COLO829 (cell line): ENCODE measurements around the gene IGF1R.
A peak's percentile ranks its signal among the peaks of the same experiment; 100 is the strongest.

ENCODE experiments used
- DNase-seq: peaks from one replicate; pipeline ENCODE4 v3.0.0; 2012; ENCODE audit warnings: low spot score

Gene IGF1R

DNA sequence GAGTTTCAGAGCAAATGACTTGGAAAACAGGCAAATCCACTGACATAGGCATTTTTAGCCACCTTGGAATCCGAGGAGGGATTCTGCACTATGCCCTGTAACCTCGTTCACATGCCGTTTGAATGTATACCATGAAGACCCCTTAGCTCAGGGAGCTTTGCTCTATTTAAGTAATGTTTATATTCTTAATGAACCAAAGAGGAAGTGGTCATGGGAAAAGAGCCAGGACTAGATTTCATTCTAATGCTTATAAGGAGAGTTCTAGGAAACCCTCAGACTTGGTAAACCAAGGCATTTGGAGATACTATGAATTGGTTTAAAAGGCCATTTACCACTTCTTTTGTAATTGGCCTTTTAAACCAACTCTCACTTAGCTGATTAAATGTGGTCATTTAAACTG is 178.9 kb downstream of the IGF1R start:
- no peak for DNase-seq

DNA sequence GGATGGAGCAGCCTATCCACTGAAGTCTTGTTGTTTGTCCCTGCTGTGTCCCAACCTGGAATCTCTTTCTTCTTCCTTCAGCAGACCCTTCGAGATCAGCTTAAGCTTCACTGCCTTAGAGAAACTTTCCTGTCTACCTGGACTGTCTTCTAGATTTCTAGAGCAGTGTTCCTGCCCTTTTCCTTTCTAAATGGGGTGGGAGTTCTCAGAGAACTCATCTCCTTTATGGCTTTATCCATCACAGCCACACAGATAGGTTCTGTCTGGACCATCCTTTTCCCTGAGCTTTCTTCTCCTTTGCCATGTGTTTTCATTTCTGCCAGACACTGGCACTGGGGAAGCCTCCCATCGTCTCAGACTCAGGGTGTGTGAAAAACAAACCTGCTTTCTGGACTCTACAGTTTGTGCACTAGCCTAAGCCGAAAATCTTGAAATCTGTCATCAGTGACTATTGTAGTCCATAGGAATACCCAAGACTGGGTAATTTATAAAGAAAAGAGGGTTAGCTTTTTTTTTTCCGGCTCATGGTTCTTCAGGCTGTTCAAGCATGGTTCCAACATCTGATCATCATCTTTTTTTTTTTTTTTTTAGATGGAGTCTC is 181.8 kb downstream of the IGF1R start:
- no peak for DNase-seq

DNA sequence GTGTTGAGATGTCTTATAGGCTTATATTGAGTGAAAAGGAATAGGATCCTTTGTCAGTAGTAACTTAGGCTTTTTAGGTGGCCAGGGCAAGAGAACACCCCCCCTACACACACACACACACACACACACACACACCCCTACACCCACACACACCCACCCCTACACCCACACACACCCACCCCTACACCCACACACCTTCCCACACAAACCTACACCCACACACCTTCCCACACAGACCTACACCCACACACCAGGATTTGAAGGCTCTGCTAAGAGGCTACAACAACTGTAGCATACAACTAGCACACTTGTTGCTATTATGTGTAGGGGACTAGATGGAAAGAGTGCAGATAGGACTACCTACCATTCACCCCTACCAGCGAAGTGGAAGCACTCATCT is 186.6 kb downstream of the IGF1R start:
- no peak for DNase-seq

DNA sequence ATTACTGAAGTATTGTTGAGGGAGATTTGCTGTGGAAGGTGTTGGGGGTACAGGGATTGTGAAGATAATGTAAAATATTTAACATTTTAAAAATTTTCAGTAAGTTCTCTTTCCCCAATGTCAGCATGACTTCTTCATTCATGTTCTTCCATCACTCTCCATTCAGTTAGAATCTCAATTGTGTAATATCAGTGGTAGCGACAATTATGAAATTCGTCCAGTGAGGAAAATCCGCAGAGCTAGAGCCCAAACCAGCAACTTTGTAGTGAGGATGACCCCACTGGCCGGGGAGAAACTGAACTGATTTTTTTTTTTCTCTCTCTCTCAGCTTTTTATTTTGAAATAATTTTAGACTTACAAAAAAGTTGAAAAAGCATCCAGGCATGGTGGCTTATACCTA is 187.5 kb downstream of the IGF1R start:
- DNase-seq, result no peak

DNA sequence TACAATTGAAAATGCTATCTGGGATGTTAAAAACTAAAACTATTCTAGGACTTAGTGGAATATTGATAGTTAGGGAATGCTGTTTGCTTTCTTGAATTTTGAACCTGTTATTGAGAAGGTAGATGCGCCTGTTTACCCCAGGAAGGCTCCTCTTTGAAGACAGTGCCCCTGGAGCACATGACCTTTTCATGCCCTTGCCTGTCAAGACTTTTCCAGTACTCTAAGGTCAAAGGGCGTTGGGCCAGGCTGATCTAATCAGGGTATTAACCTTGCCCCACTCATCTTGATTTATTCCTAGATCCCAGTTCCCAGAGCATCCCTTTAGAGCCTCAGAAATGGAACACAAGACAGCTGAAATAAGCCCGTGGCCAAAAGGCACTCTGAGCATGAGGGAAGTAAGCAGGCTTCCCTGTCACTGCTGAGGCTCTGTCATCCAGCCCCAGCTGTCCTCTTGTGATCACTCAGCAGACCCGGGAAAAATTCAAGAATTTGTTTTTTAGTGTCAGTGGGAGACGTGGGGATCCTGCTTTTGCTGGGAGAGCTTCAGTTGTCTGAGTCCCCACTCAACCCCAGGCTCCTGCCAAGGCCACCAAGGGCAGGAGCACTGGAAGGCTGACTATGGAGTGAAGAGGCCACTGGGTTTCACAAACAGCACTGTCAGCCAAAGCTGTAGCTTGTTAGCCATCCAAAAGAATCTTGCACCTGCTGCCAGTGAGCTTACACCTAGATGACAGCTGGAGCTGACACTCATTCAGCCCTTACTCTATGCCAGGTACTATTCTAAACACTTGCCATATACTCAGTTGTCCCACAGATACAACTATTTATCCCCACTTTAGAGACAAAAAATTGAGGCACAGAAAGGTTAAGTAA is 190.3 kb downstream of the IGF1R start:
- DNase-seq, result no peak

DNA sequence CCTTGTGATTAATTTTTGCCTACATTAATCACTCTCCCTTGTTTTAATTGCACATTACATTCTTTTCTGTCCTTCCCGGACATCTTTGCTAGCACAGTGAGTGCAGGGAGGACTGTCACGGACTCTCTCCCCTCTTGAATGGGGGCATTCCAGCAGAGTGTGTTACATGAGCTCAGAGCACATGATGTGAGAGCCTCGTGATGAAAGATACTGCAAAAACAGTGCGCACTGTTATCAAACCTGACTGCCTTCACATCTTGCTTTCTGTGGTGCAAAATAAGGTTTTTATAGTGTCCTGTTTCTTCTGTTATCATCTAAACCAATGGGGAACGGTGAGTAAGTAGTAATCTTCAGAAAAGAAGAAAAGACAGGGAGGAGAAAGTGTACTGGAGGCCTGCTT is 191.7 kb downstream of the IGF1R start:
- no peak for DNase-seq

DNA sequence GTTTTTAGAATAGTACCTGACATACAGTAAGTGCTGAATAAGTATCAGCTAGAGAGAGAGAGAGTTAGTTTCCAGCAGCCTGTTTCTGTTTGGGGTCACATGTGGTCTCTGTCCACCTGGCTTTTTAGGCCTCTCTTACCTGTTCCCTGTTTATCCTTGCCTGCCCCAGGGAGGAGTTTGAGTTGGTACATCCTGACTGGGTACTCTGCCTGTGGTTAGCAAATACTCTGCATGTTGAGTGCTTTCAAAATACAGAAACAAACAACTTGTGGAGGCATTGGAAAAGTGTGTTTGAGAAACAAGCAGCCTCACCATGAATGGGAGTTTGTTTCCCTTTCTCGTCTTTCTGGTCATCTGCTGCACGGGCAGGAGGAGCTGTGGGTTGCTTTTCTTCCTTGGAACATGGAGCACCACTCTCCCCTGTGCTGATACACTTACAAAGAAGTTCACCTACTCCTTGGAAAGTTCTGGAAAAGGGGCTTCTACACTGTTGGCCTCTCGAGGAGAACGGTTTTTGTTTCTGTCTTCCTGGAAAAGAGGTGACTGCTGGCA is 193.2 kb downstream of the IGF1R start:
- DNase-seq, result peak; percentile 58

DNA sequence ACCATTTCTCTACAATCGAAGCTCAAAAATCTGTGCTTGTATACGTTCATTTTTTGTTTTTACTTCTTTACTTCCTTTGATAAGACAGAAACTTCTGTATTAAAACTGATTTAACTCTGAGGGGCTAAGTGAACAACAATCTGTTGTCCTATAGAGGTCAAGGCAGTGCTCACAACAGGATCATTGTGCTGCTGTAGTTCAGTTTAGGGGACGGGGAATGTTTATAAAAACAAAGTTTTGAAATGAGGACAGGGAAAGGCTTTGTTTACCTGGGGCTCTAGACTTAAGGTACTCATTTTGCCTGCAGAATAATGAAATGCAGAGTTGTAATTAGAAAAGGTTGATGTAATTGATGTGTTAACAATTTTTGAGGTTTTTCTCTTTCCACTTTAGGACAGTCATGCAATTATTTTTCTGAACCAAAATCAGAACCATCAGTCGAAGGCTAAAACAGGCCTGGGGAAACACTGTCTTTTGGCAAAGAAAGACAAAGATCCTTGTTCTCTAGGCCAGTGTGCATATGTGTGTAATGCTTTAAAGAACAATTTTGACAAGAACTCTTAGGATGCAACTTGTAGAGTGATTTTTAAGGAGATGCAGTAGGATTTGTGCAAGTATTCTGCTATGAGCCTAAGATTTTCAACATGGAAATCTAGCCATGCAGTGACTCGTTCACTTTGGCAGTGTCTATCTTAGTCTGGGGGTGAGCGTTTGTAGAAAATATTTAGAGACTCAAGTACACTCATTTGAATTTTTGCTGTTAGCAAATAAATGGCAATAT is 194.0 kb downstream of the IGF1R start:
- peak; percentile 79 for DNase-seq

DNA sequence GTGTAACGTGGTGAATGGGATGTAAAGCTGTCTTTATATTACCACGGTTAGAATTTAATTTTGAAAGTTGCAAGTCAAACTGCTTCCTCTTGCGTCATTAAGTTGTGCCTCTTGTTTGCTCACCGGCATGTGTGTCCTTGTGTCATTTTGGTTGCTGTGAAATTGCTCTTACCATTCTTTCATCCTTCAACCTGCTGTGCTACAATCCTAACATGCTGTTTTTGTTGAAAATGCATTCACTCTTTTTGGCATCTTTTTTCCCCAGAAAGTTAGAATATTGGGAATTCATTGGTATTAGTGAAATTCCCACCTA is 194.6 kb downstream of the IGF1R start:
- no peak for DNase-seq

DNA sequence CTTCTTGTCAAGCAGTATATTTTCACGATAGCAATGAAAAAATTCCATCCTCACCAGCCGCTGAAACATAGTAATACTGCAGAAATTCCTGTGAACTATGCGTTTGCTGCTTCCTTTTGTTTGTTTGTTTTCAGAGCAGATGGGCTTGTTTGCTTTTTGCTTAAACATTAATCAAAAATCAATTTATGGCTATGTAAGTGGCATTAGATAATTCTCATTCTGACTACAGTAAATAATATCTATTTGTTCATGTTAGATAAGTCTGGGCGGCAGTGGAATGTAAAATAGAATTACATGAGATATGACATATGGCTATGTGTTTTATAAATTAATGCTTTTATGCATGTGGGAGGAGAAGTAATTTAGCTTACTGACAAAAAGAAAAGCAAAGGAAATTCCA is 195.5 kb downstream of the IGF1R start:
- no peak for DNase-seq

DNA sequence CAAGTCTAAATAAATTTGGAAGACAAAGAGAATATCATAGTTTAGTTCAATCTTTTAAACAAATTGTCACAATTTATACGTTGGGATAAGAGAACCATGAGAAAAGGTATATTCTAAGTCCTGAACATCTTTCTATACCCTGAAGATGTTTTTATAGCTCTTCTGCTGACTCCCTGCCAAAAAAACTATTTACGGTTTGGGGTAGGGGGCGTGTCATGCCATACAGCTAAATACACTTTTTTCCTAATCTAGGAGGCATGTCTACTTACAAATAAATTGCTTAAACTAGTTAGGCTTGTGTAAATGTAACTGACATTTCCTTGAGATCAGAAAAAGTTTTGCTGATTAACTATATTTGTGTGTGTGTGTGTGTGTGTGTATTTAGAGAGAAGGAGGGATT is 195.9 kb downstream of the IGF1R start:
- DNase-seq, result no peak

DNA sequence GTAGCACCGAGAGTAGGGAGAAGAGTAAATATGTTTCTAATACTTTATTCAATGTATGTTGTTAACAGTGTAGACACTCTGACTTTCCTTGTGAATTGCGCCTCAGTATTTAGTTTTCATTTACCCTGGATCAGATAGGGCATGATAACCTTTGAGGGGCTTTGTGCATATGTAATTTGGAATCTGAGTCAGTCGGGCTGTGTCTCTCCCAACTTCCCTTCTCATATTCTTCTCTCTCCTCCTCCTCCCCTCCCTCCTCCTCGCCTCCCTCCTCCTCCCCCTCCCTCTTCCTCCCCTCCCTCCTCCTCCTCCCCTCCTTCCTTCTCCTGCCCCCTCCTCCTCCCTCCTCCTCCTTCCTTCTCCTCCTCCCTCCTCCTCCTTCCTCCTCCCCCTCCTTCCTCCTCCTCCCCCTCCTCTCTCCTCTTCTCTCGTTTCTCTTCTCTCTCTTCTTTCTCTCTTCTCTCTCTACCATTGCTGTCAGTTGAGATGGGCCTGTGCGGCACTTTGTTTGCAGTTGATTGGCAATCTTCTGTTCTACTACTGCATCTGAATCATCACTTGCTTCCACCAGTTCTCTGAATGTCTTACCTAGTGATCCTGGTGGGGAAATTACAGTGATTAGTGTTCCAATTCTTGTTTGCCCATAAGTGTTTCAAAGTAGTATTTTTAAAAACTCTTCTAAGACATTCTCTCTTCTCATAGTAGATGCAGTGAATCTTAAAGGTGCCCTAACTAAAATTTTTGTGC is 197.0 kb downstream of the IGF1R start:
- no peak for DNase-seq

DNA sequence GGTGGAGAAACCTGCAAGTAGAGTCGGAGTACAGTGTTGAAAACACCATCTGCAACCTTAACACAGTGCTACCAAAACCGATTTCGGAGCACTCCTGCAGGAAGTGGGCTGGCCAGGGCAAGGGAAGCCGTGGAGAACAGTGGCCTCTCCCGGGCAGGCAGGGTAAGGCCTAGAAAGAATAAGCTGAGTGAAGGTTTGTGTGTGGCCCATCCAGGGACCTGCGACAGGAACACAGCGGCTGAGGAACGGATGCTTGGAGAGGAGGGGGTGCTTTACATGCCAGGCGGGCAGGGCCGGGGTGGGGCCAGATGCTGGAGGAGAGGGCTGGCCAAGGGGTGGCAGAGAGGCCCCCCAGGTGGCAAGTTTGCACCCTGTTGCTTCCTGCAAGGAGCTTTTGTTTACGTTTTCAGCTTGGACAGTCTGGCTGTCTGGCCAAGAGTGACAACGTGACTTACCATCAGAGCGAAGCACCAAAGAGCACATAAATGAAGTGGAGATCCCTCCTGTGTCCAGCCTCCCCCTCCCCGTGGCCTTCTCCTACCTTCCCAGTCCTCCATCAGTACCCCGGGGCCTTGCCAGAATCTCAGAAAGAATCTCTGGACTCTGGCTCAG is 202.7 kb downstream of the IGF1R start:
- peak; percentile 87 for DNase-seq

DNA sequence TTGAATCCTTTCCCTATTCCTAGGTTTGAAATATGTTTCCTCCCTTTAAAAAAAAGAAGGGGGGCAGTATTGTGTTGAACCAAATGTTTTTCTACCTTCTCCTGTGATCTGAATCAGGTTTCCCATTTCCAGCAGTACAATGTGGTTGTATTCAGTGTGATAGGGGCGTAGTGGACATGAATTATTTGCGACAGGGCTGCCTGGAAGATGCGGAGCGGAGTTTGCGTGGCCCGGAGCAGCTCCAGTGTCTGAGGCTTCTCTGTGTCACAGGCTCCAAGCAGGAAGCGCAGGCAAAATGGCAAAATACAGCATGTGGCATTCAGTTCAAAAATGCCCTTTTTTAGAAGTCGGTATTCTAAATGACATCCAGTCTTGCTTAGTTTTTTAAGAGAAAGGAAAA is 204.8 kb downstream of the IGF1R start:
- DNase-seq, result peak; percentile 87

DNA sequence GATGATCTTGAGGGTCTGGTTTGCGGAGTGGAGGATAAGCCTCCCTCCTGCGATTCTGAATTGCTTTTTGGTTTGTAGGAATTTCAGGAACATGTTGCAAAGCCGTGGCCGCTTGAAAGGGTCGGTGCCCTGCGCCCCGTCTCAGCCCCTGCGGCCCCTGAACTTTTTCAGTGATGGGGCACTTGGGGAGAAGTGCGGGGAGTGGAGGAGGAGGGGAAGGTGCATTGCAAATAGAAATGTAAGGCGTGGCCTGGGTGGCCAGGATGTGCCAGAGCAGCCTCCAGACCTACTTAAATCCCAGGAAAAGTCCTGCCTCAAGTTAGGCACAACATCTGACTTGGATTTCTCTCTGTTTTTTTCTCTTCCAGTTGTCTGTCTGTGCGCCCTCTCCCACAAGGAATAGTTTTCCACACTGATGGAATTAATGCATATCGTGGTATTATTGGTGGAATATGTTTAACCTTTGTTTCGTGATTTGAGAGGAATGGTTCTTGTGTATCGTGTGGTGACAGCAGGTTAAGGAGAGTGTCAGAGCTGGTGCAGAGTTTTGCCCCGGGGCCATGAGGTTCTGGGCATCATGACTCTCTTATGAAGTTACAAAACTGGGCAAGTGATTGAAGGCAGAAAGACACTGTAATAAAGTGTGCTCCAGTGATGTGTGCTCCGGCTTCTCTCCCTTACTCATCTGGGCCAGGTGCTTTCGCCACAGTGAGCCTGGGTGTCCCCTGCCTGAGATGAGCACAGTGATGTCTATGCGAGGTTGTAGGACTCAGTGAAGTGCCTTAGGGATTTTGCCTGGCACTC is 205.5 kb downstream of the IGF1R start:
- DNase-seq, result no peak

DNA sequence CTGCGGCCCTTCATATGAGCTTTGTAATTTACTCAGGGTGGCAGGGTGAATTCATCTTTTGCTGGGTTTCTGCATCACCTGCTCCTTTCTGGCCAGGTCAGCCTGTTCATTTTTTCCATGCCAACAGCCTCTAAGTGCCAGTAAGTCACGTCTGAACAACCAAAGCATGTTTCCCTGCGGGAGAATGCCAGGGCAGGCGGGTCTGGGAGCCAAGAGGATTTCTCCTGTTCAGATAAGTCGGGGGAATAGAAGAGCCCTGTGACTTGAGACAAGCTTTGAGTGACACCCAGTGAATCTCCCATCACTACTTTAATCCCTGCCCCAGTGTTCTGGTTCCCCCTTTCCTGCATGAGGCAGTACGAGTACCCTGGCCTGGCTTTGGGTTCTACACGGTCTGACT is 206.2 kb downstream of the IGF1R start:
- DNase-seq, result no peak

DNA sequence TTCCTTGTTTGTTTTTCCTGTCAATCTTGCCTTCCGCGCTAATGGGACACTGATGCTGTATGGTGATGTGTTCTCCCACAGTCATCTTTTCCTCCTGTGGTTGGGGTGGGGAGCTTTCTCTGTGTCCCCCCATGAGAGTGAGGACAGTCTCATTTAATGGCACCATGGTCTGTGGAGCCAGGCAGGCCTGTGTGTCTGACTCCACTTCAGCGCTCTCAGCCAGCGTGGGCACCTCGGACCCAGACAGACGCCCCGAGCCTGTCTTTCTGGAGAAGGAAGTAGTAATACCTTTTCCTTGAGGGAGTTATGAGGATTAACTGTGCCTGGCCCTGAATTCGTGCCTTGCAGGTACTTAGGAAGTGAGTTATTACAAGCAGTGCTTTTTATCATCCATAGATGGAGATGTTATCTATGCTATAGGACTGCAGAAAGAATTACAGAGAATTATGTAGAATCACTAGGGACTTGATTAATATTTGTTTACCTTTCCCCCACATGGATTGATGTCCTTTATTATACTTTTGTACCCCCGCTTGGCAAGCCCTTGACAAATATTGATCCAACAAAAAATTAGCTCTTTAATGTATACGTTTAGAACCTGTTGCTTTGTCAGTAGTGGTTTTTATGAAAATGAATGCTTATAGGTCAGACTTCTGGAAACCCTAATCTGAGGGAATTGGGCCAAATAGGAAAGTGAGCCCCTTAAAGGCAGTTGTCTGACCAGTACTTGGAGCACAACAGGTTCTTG is 206.9 kb downstream of the IGF1R start:
- no peak for DNase-seq

DNA sequence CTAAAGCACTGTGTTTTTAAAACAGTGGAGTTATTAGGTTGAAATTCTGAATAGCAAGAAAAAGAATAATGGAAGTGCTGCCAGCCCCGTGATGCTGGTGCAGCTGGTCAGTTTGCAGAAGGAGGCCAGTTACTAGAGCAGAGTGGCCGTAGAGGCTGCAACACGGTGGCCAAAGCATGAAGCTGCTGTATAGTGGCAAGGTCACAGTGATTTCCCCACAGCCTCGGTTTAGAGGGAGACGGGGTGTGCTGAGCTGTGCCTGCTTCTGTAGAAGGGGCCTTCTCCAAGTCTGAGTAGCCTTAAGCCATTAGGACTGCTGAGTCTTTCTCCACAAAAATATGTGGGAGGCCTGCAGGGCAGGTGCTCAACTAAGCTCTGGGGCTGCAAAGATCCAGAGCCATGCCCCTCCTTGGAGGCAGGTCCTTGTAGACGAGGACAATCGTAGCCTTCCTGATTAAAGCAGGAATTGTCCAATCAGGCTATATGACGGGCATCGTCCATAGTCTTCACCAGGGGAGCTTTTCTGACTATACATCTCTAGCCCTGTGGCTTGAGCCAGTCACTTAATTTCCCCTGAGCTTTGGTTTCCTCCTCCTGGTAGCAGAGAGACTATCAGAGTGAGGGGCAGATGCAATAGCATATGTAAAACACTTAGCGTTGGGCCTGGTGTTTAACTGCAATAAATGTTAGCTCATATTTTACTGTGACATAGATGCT is 207.6 kb downstream of the IGF1R start:
- no peak for DNase-seq

DNA sequence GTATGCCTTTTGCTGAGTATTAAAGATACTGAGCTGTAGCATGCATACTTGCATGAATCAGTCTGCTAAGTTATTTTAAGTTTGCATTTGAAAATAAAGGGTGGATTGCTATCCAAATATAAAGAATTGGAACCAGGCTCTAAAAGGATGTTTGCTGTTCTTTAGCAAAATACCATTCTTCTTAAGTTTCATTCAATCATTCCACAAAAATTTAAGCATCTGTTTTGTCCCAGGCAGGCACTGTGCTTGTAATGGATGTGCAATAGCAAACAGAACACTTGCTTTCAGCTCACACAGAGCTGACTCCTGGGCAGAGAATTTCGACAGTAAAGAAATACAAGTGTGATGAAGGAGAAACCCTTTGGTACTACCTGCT is 208.2 kb downstream of the IGF1R start:
- no peak for DNase-seq

DNA sequence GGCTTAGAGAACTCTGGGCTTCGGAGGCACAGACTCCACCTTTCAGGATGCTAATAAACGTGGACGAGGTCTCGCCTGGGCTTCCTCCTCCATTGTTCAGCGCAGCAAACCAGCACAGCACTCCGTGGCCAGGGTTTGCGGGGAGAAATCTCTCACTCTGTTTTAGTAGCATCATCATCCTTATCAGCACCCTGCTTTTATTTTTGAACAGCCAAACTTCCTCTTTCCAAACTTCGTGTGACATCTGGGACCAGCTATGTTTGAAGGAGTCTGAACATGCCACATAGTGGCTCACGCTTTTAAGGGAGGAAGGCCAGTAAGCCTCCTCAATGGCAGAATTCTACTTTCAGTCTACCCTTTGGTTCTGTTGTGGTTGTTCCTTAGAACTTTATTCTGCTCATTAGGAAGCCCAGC is 210.3 kb downstream of the IGF1R start:
- DNase-seq, result no peak
